ENCODE measurements around the gene TEX52.
A peak's percentile ranks its signal among the peaks of the same experiment; 100 is the strongest.
"Not testable (repeated sequence)": the region's sequence is repeated elsewhere in the genome, so short reads cannot be mapped to it uniquely, and the experiment has no call there.

TEX52 gene

GRCh38 chr12:2857021-2857431 lies at the start of gene TEX52:
Gene TEX52 (minus strand): TSS chr12:2857039. CDS start chr12:2857026, 13 bp downstream.
- no peak for DNase-seq (ENCODE audit: low read depth)

GRCh38 chr12:2904260-2904659 lies 47.4 kb upstream of the TEX52 start:
- no peak for DNase-seq (ENCODE audit: low read depth)

GRCh38 chr12:2902272-2902880 lies 45.5 kb upstream of the TEX52 start:
- no peak for DNase-seq (ENCODE audit: low read depth)

GRCh38 chr12:2900642-2901041 lies 43.8 kb upstream of the TEX52 start:
- DNase-seq (ENCODE audit: low read depth) = no peak

GRCh38 chr12:2897418-2897817 lies 40.6 kb upstream of the TEX52 start:
- no peak for DNase-seq (ENCODE audit: low read depth)

- DNase-seq (ENCODE audit: low read depth) = no peak
Observed at GRCh38 chr12:2895511-2895910, 38.7 kb upstream of the TEX52 start.

GRCh38 chr12:2895051-2895451 lies 38.2 kb upstream of the TEX52 start:
- no peak for DNase-seq (ENCODE audit: low read depth)

GRCh38 chr12:2893007-2893406 lies 36.2 kb upstream of the TEX52 start:
- peak; percentile 81 for DNase-seq (ENCODE audit: low read depth)

GRCh38 chr12:2892246-2892645 lies 35.4 kb upstream of the TEX52 start:
- no peak for DNase-seq (ENCODE audit: low read depth)

GRCh38 chr12:2891240-2892053 lies 34.6 kb upstream of the TEX52 start:
- DNase-seq (ENCODE audit: low read depth) = no peak

GRCh38 chr12:2890388-2891239 lies 33.8 kb upstream of the TEX52 start, which contains the start of gene TULP3:
Gene TULP3 (plus strand): TSS chr12:2890891. CDS start chr12:2890948, 57 bp downstream.
- DNase-seq (ENCODE audit: low read depth) = peak; percentile 79

- DNase-seq (ENCODE audit: low read depth) = no peak
Observed at GRCh38 chr12:2890001-2890387, 33.2 kb upstream of the TEX52 start.

- no peak for DNase-seq (ENCODE audit: low read depth)
Observed at GRCh38 chr12:2886768-2887450, 30.1 kb upstream of the TEX52 start.

- no peak for DNase-seq (ENCODE audit: low read depth)
Observed at GRCh38 chr12:2884810-2885209, 28.0 kb upstream of the TEX52 start.

- DNase-seq (ENCODE audit: low read depth) = no peak
Observed at GRCh38 chr12:2879853-2880252, 23.0 kb upstream of the TEX52 start.

GRCh38 chr12:2877953-2878732 lies 21.3 kb upstream of the TEX52 start:
- no peak for DNase-seq (ENCODE audit: low read depth)

GRCh38 chr12:2877047-2877952 lies 20.5 kb upstream of the TEX52 start, which contains the start of the genes FOXM1 and RHNO1:
Gene FOXM1 (minus strand): TSS chr12:2877174. CDS start chr12:2874478, 2,696 bp downstream.
Gene RHNO1 (plus strand): TSS chr12:2877223. CDS start chr12:2885367, 8,144 bp downstream.
- no peak for DNase-seq (ENCODE audit: low read depth)

- no peak for DNase-seq (ENCODE audit: low read depth)
Observed at GRCh38 chr12:2876431-2877046, 19.7 kb upstream of the TEX52 start.

GRCh38 chr12:2868986-2869632 lies 12.3 kb upstream of the TEX52 start:
- DNase-seq (ENCODE audit: low read depth) = not testable (repeated sequence)
